GM19467 (cell line): ENCODE results near the gene DACT3.
"Not testable (repeated sequence)": the region's sequence is repeated elsewhere in the genome, so short reads cannot be mapped to it uniquely, and the experiment has no call there.

Experiments
- ATAC-seq: cut with Tn5 transposase; IDR thresholded peaks from one replicate; pipeline ENCODE4 v1.9.1; 2021; ENCODE audit warnings: mild to moderate bottlenecking, moderate library complexity; ENCODE audit not compliant: unreplicated experiment

Gene DACT3

GRCh38 chr19:46634656-46635218 lies 26.2 kb downstream of the DACT3 start:
- no peak for ATAC-seq

- ATAC-seq = peak; percentile 50
Observed at GRCh38 chr19:46634045-46634655, 26.8 kb downstream of the DACT3 start.

DNA sequence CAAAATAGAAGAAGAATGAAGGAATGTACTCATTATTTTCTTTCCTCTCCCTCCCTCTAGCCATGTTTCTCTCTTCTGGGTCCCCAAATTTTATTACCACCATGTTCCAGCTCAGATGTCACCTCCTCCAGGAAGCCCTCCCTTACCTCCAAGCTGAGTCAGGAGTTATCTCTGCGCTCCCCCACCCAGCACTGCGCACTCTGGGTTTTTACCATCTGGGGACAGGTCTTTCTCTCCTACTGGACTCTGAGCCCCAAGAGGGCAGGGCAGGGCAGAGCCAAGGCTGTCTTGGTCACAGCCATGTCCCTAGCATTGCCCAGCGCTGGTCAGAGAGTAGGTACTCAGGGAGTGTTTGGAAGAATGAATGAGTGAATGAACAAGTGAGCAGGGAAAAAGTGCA lies 27.9 kb downstream of the DACT3 start:
- no peak for ATAC-seq

DNA sequence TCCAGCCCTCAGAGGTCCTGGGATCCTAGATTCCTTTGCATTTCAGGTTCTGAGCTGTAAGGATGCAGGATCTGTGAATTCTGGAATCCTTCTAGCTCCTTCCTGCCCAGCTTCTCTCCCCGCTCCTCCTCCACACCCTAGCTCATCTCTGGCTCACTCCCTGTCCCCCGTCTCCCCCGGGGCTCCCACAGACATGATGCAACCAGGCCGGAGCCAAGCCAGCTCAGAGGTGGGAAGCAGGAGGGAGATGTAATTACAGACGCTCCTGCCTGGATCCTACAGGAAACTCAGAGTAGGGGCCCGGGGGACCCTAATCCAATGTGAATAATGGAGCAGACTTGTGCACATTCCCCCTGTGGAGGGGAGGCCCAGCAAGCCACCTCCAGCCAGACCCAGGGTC lies 29.5 kb downstream of the DACT3 start:
- no peak for ATAC-seq

GRCh38 chr19:46630586-46631205 lies 30.3 kb downstream of the DACT3 start:
- ATAC-seq = no peak

- ATAC-seq = no peak
Observed at GRCh38 chr19:46629546-46630025, 31.4 kb downstream of the DACT3 start.

- ATAC-seq = not testable (repeated sequence)
Observed at GRCh38 chr19:46628970-46629369, 32.0 kb downstream of the DACT3 start.

DNA sequence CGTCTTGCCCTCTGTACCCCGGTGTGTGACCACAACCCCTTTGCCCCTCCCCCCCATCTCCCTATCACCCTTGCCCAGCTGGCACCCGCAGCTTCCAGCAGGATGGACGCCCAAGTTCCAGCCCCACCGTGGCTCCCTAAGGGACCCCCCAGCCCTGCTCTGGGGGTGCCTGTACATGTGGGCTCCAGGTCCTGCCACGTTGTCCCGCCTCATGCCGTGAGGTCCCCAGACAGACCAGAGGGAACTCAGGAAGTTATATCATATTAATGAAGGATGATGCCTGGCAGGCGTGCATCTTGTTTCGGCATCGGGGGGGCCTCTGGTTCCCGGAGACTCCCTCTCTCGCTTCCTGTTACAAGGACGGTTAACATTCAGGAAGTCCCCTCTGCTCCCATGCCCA lies 34.5 kb downstream of the DACT3 start:
- no peak for ATAC-seq

GRCh38 chr19:46625731-46626130 lies 35.3 kb downstream of the DACT3 start:
- ATAC-seq = no peak

GRCh38 chr19:46624958-46625661 lies 35.9 kb downstream of the DACT3 start, which contains the start of gene PTGIR:
PTGIR (minus strand) TSS chr19:46625089; CDS start chr19:46624225, 864 bp downstream.
- no peak for ATAC-seq

GRCh38 chr19:46623915-46624502 lies 37.0 kb downstream of the DACT3 start:
- ATAC-seq = no peak

DNA sequence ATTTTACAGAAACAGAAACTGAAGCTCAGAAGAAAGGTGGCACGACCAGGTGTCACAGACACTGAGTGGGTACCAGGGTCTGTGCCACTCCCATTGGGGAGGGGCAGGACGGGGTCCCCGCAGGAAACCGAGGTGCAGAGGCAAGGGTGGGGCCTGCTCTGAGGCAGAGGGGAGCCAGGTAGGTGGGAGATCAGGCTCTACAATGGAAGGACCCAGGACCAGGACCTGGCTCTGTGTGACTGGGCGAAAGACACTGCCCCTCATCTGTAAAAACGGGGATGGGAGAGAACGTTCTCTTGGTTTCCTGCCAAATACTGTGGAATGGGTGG lies 38.9 kb downstream of the DACT3 start:
- ATAC-seq = no peak

GRCh38 chr19:46621191-46622117 lies 39.5 kb downstream of the DACT3 start:
- no peak for ATAC-seq

- no peak for ATAC-seq
Observed at GRCh38 chr19:46620716-46621115, 40.3 kb downstream of the DACT3 start.

- ATAC-seq = no peak
Observed at GRCh38 chr19:46620267-46620666, 40.7 kb downstream of the DACT3 start.

DNA sequence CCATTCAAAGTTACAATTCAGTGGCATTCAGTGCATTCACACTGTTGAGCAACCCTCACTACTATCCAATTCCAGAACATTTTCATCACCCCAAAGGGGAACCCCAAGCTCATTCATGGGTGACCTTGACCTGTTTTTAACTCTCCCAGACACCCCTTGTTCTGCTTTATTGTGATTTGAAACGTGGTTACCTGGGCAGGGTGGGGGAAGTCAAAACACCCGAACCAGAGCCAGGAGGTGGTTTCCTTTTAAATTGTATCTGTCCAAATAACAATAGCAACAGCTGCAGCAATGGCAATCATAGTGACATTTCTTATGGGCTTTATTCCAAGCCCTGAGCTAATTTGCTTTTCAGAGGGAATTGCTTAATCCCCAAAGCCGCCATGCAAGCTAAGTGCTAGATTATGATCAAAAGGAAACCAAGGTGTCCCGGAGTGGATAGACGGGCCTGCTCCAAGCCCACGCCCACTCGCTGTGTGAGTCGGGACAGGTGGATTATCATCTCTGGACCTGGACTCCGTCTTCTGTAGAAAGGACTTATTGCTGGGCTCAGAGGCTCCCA lies 42.2 kb downstream of the DACT3 start:
- ATAC-seq = no peak

- no peak for ATAC-seq
Observed at GRCh38 chr19:46617601-46618000, 43.4 kb downstream of the DACT3 start.

- no peak for ATAC-seq
Observed at GRCh38 chr19:46616631-46617322, 44.2 kb downstream of the DACT3 start.

DNA sequence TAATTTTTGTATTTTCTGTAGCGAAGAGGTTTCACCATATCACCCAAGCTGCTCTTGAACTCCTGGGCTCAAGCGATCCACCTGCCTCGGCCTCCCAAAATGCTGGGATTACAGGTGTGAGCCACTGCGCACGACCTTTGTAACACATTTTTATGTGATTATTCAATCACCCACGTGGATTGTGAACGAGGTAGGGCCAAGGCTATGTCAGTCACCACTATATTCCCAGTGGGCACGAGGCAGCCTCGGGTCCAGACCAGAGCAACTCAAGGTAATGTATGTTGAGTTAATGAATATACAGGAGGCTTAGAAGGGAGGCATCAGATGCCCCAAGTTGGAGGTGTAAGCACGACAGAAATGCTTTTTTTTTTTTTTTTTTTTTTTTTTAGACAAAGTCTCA lies 45.0 kb downstream of the DACT3 start:
- no peak for ATAC-seq
